Adrenal gland (tissue), 5 donors: Measurements from ENCODE around the gene IGF2.

ENCODE experiments used
- POLR2A ChIP-seq, 2 donors: fragments of 450-650 bp; IDR thresholded peaks; one replicate each; pipeline ENCODE4 v1.6.1; 2017; ENCODE audit warnings: antibody characterized with exemption in 2 of 2, mild to moderate bottlenecking in 2 of 2, moderate library complexity in 1 of 2
- TF ChIP-seq, protein P1 (sequence below), 6 experiments: fragments of 450-650 bp in 4 of 6; fragments of 200-600 bp in 2 of 6; sonication (generic) in 1 of 6; IDR thresholded peaks; 1 replicate in 5 of 6; 2 replicates in 1 of 6; pipeline versions ENCODE4 v1.5.1 to v1.8.0; 2016 to 2021; ENCODE audit warnings: antibody characterized with exemption in 6 of 6, mild to moderate bottlenecking in 2 of 6, moderate library complexity in 1 of 6
- donor health status: DM: no; HTN: no; CAD: no.

DNA sequence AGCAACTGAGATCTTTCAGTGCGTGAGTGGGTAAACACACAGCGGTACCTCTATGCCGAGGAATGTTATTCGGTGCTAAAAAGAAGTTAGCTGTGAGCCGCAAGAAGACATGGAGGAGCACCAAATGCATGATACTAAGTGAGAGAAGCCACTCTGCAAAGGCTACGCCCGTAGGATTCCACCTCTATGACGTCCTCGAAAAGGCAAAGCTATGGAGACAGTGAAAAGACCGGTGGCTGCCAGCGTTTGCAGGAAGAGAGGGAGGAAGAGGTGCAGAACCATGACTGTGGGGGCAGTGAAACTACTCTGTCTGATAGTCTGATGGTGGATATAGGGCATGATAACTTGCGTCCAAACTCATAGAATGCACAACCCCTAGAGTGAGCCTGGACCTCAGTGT lies 28.7 kb downstream of the IGF2 start:
- TF ChIP-seq, protein P1, sequence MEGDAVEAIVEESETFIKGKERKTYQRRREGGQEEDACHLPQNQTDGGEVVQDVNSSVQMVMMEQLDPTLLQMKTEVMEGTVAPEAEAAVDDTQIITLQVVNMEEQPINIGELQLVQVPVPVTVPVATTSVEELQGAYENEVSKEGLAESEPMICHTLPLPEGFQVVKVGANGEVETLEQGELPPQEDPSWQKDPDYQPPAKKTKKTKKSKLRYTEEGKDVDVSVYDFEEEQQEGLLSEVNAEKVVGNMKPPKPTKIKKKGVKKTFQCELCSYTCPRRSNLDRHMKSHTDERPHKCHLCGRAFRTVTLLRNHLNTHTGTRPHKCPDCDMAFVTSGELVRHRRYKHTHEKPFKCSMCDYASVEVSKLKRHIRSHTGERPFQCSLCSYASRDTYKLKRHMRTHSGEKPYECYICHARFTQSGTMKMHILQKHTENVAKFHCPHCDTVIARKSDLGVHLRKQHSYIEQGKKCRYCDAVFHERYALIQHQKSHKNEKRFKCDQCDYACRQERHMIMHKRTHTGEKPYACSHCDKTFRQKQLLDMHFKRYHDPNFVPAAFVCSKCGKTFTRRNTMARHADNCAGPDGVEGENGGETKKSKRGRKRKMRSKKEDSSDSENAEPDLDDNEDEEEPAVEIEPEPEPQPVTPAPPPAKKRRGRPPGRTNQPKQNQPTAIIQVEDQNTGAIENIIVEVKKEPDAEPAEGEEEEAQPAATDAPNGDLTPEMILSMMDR (IDR thresholded peaks at IDR 0.05): no peak
- no peak for TF ChIP-seq POLR2A (IDR thresholded peaks at IDR 0.05)
